Pancreas (tissue), 10 donors: ENCODE measurements around the gene COX6A1. TPM values are rescaled to one million over a fixed set of nuclear protein-coding genes. Genes with fewer than 3 reads are reported as not detected.

ENCODE experiments used
- ATAC-seq, 4 donors: fragments of 200-7000 bp; cut with Tn5 transposase; one replicate each; pipeline versions ENCODE4 v1.8.0 to v1.9.1; 2020; ENCODE audit warnings: mild to moderate bottlenecking in 4 of 4, moderate library complexity in 4 of 4
- DNase-seq, 6 donors: peaks; one replicate each; pipeline ENCODE4 v3.0.0-alpha.2; 2020
- FAIRE-seq: peaks from 2 replicates; lab custom pipeline; 2012; peaks lifted over from hg19 to GRCh38; lab: Jason Lieb, UNC
- H3K27ac ChIP-seq, 4 donors: fragments of 200-600 bp; sonication (generic); 1 replicate in 3 of 4; 2 replicates in 1 of 4; pipeline versions ENCODE4 v1.5.0 to v1.8.0; 2020
- H3K27me3 ChIP-seq, 4 donors: fragments of 200-600 bp; one replicate each; pipeline ENCODE4 v1.8.0; 2021
- H3K36me3 ChIP-seq, 3 donors: fragments of 200-600 bp; sonication (generic) in 1 of 3; one replicate each; pipeline versions ENCODE4 v1.5.0 to v1.8.0; 2020 to 2021
- H3K4me1 ChIP-seq, 3 donors: fragments of 200-600 bp; one replicate each; pipeline ENCODE4 v1.8.0; 2021
- H3K4me3 ChIP-seq, 4 donors: fragments of 200-600 bp; sonication (generic) in 2 of 4; one replicate each; pipeline versions ENCODE4 v1.5.0 to v1.8.0; 2020 to 2021
- H3K9me3 ChIP-seq, 4 donors: fragments of 200-600 bp; one replicate each; pipeline ENCODE4 v1.8.0; 2021
- WGBS, 2 donors: extraction: QIAGEN DNeasy Blood & Tissue Kit; methylation state at CpG; one replicate each; pipeline ENCODE4 v1.1.7; 2013; 5-methylcytosine and 5-hydroxymethylcytosine counted together
- intact Hi-C, 3 donors: fragments of 100-400 bp; cut with DNase I; formaldehyde crosslinking; loops; one replicate each; pipeline versions ENCODE4 v1.11.1 to v1.14.2; 2022
- polyA plus RNA-seq, 2 donors: library from polyadenylated mRNA; stranded (reverse); fragments of 200-250 nt; gene quantifications; one replicate each; pipeline ENCODE4 v1.2.3, GENCODE V29; 2013
- total RNA-seq, 6 donors: library from RNA; stranded (reverse); fragmentation: NEBNext Ultra II Directional in 4 of 6; extraction: Animal tissue kit (Norgen Biotek cat#: 25700) in 4 of 6; gene quantifications; one replicate each; pipeline versions ENCODE4 v1.2.1 to v1.2.4, GENCODE V29; 2021 to 2023
- TF ChIP-seq, protein P1 (sequence below), 4 donors: fragments of 200-600 bp; sonication (generic) in 3 of 4; IDR thresholded peaks; one replicate each; pipeline versions ENCODE4 v1.5.0 to v1.8.0; 2021; ENCODE audit warnings: antibody characterized with exemption in 4 of 4
- donor health status: healthy with polysubstance abuse.
- donor health status: DM: no; HTN: no; CAD: no; lungs with moderate emphysema.
- donor health status: DM: no; HTN: no; CAD: no.
- donor health status: control.
- donor health status: control.
- donor health status: Bipolar disorder and iron deficiency.
- donor health status: DM: yes; HTN: yes; CAD: no.
- donor health status: DM: no; HTN: no; CAD: no.
- donor health status: DM: no; HTN: no; CAD: no.
- donor health status: DM: yes; HTN: yes; CAD: no.

COX6A1 gene
- total and polyA plus RNA-seq, 8 donors, result 118 to 324 (median 144) TPM

DNA sequence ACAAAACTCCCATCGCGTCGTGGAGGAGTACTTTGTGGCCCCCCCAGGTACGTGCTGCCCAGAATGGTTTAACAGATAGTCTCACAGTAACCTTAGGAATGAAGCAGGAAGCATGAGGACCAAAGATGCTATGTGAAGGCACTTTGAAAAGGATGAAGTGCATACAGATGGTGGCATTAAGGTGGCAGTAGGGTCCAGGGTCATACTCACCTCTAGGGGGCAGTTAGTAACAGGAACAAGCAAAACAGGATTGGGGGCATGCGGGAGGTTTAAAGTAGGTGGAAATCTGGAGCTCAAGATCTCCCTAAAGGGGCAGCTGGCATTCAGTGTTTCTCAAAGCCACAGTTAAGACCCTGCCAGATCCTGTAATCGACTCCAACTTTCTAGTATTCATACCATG lies 19.2 kb downstream of the COX6A1 start:
- FAIRE-seq, result no peak
- no peak for DNase-seq
- Histone ChIP-seq H3K36me3 (peaks cover 0 to 51% (median 40%) of the 10 kb centered on the region in 3 donors), H3K4me1 (peaks cover 11 to 24% (median 15%) of the 10 kb centered on the region in 3 donors), H3K9me3 (no peaks in the 10 kb centered on the region), H3K27ac (no peak overlapping the region), H3K4me3 (no peak overlapping the region), H3K27me3 (no peaks in the 10 kb centered on the region)
- TF ChIP-seq, protein P1, sequence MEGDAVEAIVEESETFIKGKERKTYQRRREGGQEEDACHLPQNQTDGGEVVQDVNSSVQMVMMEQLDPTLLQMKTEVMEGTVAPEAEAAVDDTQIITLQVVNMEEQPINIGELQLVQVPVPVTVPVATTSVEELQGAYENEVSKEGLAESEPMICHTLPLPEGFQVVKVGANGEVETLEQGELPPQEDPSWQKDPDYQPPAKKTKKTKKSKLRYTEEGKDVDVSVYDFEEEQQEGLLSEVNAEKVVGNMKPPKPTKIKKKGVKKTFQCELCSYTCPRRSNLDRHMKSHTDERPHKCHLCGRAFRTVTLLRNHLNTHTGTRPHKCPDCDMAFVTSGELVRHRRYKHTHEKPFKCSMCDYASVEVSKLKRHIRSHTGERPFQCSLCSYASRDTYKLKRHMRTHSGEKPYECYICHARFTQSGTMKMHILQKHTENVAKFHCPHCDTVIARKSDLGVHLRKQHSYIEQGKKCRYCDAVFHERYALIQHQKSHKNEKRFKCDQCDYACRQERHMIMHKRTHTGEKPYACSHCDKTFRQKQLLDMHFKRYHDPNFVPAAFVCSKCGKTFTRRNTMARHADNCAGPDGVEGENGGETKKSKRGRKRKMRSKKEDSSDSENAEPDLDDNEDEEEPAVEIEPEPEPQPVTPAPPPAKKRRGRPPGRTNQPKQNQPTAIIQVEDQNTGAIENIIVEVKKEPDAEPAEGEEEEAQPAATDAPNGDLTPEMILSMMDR (IDR thresholded peaks at IDR 0.05), result no peak
- WGBS, 2 donors, result 56 to 61% methylated on average over 6 of the region's 6 CpGs
- intact Hi-C loops, result no loop called here
- ATAC-seq, result no peak

- Histone ChIP-seq H3K4me3 (no peak overlapping the region), H3K27me3 (no peaks in the 10 kb centered on the region), H3K27ac (no peak overlapping the region), H3K9me3 (no peaks in the 10 kb centered on the region), H3K4me1 (peaks cover 0 to 4% (median under 1%) of the 10 kb centered on the region in 3 donors), H3K36me3 (peaks cover 4 to 80% (median 67%) of the 10 kb centered on the region in 3 donors)
- no peak for FAIRE-seq
- DNase-seq, result no peak
- 79 to 91% methylated on average over 3 of the region's 3 CpGs for WGBS, 2 donors
- no peak for ATAC-seq
- TF ChIP-seq, protein P1 (IDR thresholded peaks at IDR 0.05), result no peak
- intact Hi-C loops, result no loop called here
These were observed 22.2 kb downstream of the COX6A1 start for GRCh38 chr12:120460157-120460556.

DNA sequence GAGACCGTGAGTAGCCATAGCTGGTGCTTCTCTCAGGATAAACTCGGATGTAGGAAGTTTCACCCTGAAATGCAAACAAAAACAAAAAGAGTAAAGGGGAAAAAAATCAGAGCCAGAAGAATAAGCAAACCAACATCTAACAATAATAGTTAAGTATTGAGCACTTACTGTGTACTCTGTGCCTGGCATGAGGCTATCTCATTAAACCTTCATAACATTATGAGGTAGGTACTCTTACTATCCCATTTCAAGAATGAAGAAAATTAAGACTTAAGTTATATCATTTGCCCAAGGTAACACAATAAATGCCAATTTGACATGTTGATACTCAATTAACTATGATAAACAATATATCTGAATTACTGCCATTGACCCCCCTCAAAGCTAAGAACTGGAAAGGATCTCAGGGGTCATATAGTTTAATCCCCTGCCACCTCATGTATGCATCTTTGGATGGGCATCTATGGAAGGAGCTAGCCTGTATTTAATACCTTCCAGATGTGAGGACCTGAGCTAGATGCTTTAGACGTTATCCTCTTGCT lies 24.3 kb downstream of the COX6A1 start:
- DNase-seq (no peak), FAIRE-seq (no peak), ATAC-seq (no peak)
- H3K27me3 ChIP-seq, result no peaks in the 10 kb centered on the region
- no peaks in the 10 kb centered on the region for H3K9me3 ChIP-seq
- TF ChIP-seq, protein P1 (IDR thresholded peaks at IDR 0.05), result no peak
- H3K36me3 ChIP-seq, result peaks cover 8 to 73% (median 67%) of the 10 kb centered on the region in 3 donors
- WGBS, 2 donors, result 66 to 68% methylated on average over 3 of the region's 3 CpGs
- H3K27ac ChIP-seq, result no peak overlapping the region
- H3K4me3 ChIP-seq, result no peak overlapping the region
- intact Hi-C loops, result no loop called here
- peaks cover 10 to 16% (median 16%) of the 10 kb centered on the region in 3 donors for H3K4me1 ChIP-seq

DNA sequence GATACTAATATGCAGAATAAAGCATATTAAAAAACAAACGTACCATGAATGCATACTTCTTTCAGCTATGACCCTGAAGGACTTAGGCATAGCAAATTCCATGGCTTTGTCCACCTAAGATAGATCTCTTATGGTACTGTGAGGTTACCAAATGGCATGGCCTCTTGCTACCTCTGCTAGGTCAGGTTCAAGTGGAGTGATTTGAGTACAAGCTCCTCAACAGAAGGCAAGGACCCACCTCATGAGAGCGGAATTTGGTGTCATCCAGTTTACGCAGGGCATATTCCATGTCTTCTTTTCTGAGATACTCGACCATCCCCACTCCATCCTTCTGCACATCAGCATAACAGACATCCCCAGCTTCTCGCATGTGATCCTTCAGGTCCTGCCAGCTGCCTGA lies 25.8 kb downstream of the COX6A1 start:
- TF ChIP-seq, protein P1 (IDR thresholded peaks at IDR 0.05), result no peak
- no peak for ATAC-seq

DNA sequence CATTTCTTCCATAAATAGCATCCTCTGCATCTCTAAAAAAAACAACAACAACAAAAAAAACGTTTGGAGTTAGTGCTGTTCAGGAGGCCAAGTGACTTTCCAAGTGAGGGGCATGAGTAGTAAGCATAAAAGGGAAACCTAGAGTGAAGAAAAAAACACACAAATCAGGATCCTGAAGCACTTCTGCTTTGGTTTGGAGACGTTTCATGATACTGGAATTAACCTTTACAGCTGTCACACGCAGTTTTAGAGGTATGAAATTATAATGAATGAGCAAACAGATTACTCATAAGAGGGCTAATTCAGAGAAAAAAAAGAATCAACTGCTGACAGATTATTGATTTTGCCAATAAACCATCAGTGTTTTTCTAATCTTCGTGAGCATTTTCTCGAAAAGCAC lies 27.8 kb downstream of the COX6A1 start:
- no peak for FAIRE-seq
- Histone ChIP-seq H3K4me1 (peaks cover 18 to 22% (median 20%) of the 10 kb centered on the region in 3 donors), H3K36me3 (peaks cover 8 to 43% (median 39%) of the 10 kb centered on the region in 3 donors), H3K9me3 (no peaks in the 10 kb centered on the region), H3K27me3 (no peaks in the 10 kb centered on the region), H3K27ac (no peak overlapping the region), H3K4me3 (no peak overlapping the region)
- no peak for DNase-seq
- TF ChIP-seq, protein P1 (IDR thresholded peaks at IDR 0.05), result no peak
- intact Hi-C loops, result no loop called here
- WGBS, 2 donors, result 7 to 11% methylated on average over 5 of the region's 5 CpGs
- no peak for ATAC-seq

More for the DNA sequence above, 25.8 kb downstream of the COX6A1 start:
- no peak for DNase-seq
- Histone ChIP-seq H3K27ac (no peak overlapping the region), H3K9me3 (no peaks in the 10 kb centered on the region), H3K4me3 (no peak overlapping the region), H3K27me3 (no peaks in the 10 kb centered on the region), H3K4me1 (peaks cover 14 to 22% (median 20%) of the 10 kb centered on the region in 3 donors), H3K36me3 (peaks cover 8 to 62% (median 59%) of the 10 kb centered on the region in 3 donors)
- FAIRE-seq, result no peak
- intact Hi-C loops, result no loop called here
- 76 to 83% methylated on average over 5 of the region's 5 CpGs for WGBS, 2 donors
